OCI-LY1 (cell line): ENCODE results near the gene SRCIN1.

Source experiments
- H2AFZ ChIP-seq: fragments of 200-600 bp; sonication (generic), shearing (Covaris generic); 2 replicates; pipeline ENCODE4 v1.6.0; 2014; ENCODE audit warnings: antibody characterized with exemption, mild to moderate bottlenecking, low read length
- H3F3A ChIP-seq: fragments of 200-600 bp; sonication (generic), shearing (Covaris generic); 2 replicates; pipeline ENCODE4 v1.6.0; 2014; ENCODE audit warnings: mild to moderate bottlenecking, antibody characterized with exemption, low read length, moderate library complexity; ENCODE audit not compliant: insufficient read depth
- H3K27ac ChIP-seq: fragments of 200-600 bp; sonication (generic); 2 replicates; pipeline ENCODE4 v1.5.1; 2014; ENCODE audit warnings: low read length, mixed run types, mild to moderate bottlenecking, low read depth; ENCODE audit not compliant: poor library complexity, severe bottlenecking
- H3K27me3 ChIP-seq: fragments of 200-600 bp; sonication (generic); 2 replicates; pipeline ENCODE4 v1.6.0; 2014; ENCODE audit warnings: antibody characterized with exemption, mild to moderate bottlenecking, low read length, moderate library complexity; ENCODE audit not compliant: insufficient read depth
- H3K36me3 ChIP-seq: fragments of 200-600 bp; sonication (generic); 2 replicates; pipeline ENCODE4 v1.6.1; 2014; ENCODE audit warnings: mild to moderate bottlenecking, antibody characterized with exemption, low read length, moderate library complexity, mixed read lengths; ENCODE audit not compliant: insufficient read depth
- H3K4me1 ChIP-seq: fragments of 200-600 bp; sonication (generic); 2 replicates; pipeline ENCODE4 v1.5.1; 2014; ENCODE audit warnings: mild to moderate bottlenecking, low read length, moderate library complexity; ENCODE audit not compliant: insufficient read depth, severe bottlenecking
- H3K4me2 ChIP-seq: fragments of 200-600 bp; sonication (generic), shearing (Covaris generic); 2 replicates; pipeline ENCODE4 v1.6.1; 2014; ENCODE audit warnings: low read length
- H3K4me3 ChIP-seq: fragments of 200-600 bp; sonication (generic); 2 replicates; pipeline ENCODE4 v1.5.1; 2014; ENCODE audit warnings: low read length, low read depth, mild to moderate bottlenecking, mixed read lengths; ENCODE audit not compliant: poor library complexity, severe bottlenecking
- H3K79me2 ChIP-seq: fragments of 200-600 bp; shearing (Covaris generic); 2 replicates; pipeline ENCODE4 v1.6.1; 2016; ENCODE audit warnings: mixed run types, low read length, mixed read lengths; ENCODE audit not compliant: insufficient read depth
- H3K9ac ChIP-seq: fragments of 200-600 bp; sonication (generic), shearing (Covaris generic); 2 replicates; pipeline ENCODE4 v1.6.1; 2014; ENCODE audit warnings: mild to moderate bottlenecking, low read length, mixed read lengths
- H3K9me2 ChIP-seq: fragments of 200-600 bp; sonication (generic), shearing (Covaris generic); 2 replicates; pipeline ENCODE4 v1.6.1; 2014; ENCODE audit warnings: low read depth, mild to moderate bottlenecking, low read length, mixed read lengths
- H3K9me3 ChIP-seq: fragments of 200-600 bp; shearing (Covaris generic); 2 replicates; pipeline ENCODE4 v1.6.1; 2014; ENCODE audit warnings: low read length, mixed read lengths
- H4K20me1 ChIP-seq: fragments of 200-600 bp; sonication (generic), shearing (Covaris generic); 2 replicates; pipeline ENCODE4 v1.6.0; 2016; ENCODE audit warnings: mild to moderate bottlenecking, low read length; ENCODE audit not compliant: insufficient read depth
- CTCF ChIP-seq: fragments of 200-600 bp; sonication (generic), shearing (Covaris generic); IDR thresholded peaks from 2 replicates; pipeline ENCODE4 v1.5.1; 2017; ENCODE audit warnings: mild to moderate bottlenecking, antibody characterized with exemption, low read length, moderate library complexity, mixed read lengths
- EZH2 ChIP-seq: fragments of 200-600 bp; sonication (generic), shearing (Covaris generic); IDR thresholded peaks from 2 replicates; pipeline ENCODE4 v1.8.0; 2017; ENCODE audit warnings: borderline replicate concordance, mixed run types, mild to moderate bottlenecking, antibody characterized with exemption, low read length, moderate library complexity, mixed read lengths

Gene SRCIN1

GRCh38 chr17:38544175-38544838, 61.4 kb downstream of the SRCIN1 start:
- TF ChIP-seq CTCF (no peak), EZH2 (no peak)
- no peak overlapping the region for H2AFZ ChIP-seq

GRCh38 chr17:38543403-38544174, 62.2 kb downstream of the SRCIN1 start:
- H3K36me3 ChIP-seq = no peaks in the 10 kb centered on the region
- H4K20me1 ChIP-seq = no peaks in the 10 kb centered on the region
- no peak for TF ChIP-seq CTCF
- no peak for TF ChIP-seq EZH2
- no peaks in the 10 kb centered on the region for H3K9me3 ChIP-seq
- no peak overlapping the region for H3K4me2 ChIP-seq
- no peak overlapping the region for H3K4me3 ChIP-seq
- no peaks in the 10 kb centered on the region for H3F3A ChIP-seq
- no peak overlapping the region for H2AFZ ChIP-seq
- H3K79me2 ChIP-seq = no peaks in the 10 kb centered on the region
- no peaks in the 10 kb centered on the region for H3K4me1 ChIP-seq
- H3K9ac ChIP-seq = no peak overlapping the region
- H3K27ac ChIP-seq = no peak overlapping the region
- no peaks in the 10 kb centered on the region for H3K9me2 ChIP-seq
- H3K27me3 ChIP-seq = 0 out of 2 replicates have a peak, but pooled peaks cover 5% of the 10 kb centered on the region

More at GRCh38 chr17:38544175-38544838, 61.4 kb downstream of the SRCIN1 start:
- Histone ChIP-seq H3K9me2 (no peaks in the 10 kb centered on the region), H4K20me1 (no peaks in the 10 kb centered on the region), H3K4me3 (no peak overlapping the region), H3K79me2 (no peaks in the 10 kb centered on the region), H3K27ac (no peak overlapping the region), H3K9ac (no peak overlapping the region), H3K27me3 (0 out of 2 replicates have a peak, but pooled peaks cover 5% of the 10 kb centered on the region), H3F3A (no peaks in the 10 kb centered on the region), H3K4me1 (no peaks in the 10 kb centered on the region), H3K4me2 (no peak overlapping the region), H3K9me3 (no peaks in the 10 kb centered on the region), H3K36me3 (no peaks in the 10 kb centered on the region)

GRCh38 chr17:38542286-38542685, 63.5 kb downstream of the SRCIN1 start:
- no peak overlapping the region for H2AFZ ChIP-seq
- 0 out of 2 replicates have a peak, but pooled peaks cover 5% of the 10 kb centered on the region for H3K27me3 ChIP-seq
- no peak overlapping the region for H3K27ac ChIP-seq
- H3K4me1 ChIP-seq = no peaks in the 10 kb centered on the region
- no peak overlapping the region for H3K9ac ChIP-seq
- H3K79me2 ChIP-seq = no peaks in the 10 kb centered on the region
- no peak overlapping the region for H3K4me3 ChIP-seq
- TF ChIP-seq CTCF (no peak), EZH2 (no peak)
- H3K36me3 ChIP-seq = no peaks in the 10 kb centered on the region
- H3F3A ChIP-seq = no peaks in the 10 kb centered on the region
- no peaks in the 10 kb centered on the region for H3K9me3 ChIP-seq
- no peak overlapping the region for H3K4me2 ChIP-seq
- no peaks in the 10 kb centered on the region for H3K9me2 ChIP-seq
- no peaks in the 10 kb centered on the region for H4K20me1 ChIP-seq
